Measurements from ENCODE around the gene CCBE1.

The CCBE1 gene

GRCh38 chr18:59565957-59566356 is 131.3 kb downstream of the CCBE1 start:
- H3K27me3 ChIP-seq (ENCODE audit: control insufficient read depth in 1 of 2, insufficient read depth in 1 of 2, low read length in 2 of 2): peaks cover 0 to 6% of the 10 kb centered on the region in 2 experiments
- H2AFZ ChIP-seq (ENCODE audit: low read depth, low read length): no peak overlapping the region
- H3K9ac ChIP-seq (ENCODE audit: low read length): no peak overlapping the region
- H2BK120ac ChIP-seq (ENCODE audit: low read depth, low read length): no peak overlapping the region
- no peak overlapping the region for H3K4me2 ChIP-seq (ENCODE audit: low read length, poor library complexity, severe bottlenecking)
- no peak overlapping the region for H3K27ac ChIP-seq (ENCODE audit: low read length, poor library complexity, severe bottlenecking)
- WGBS: 88% methylated on average over 2 of the region's 3 CpGs
- no peak overlapping the region for H3K4ac ChIP-seq (ENCODE audit: low read depth in 1 of 2, low read length in 2 of 2)
- H3K9me3 ChIP-seq (ENCODE audit: control insufficient read depth, low read length): no peaks in the 10 kb centered on the region
- no peak overlapping the region for H2BK5ac ChIP-seq (ENCODE audit: low read depth, low read length, poor library complexity, severe bottlenecking)
- no peak overlapping the region for H2BK15ac ChIP-seq (ENCODE audit: low read depth, poor library complexity, severe bottlenecking)
- no peak for DNase-seq
- H3K14ac ChIP-seq (ENCODE audit: low read length in 2 of 2): no peak overlapping the region
- no peak overlapping the region for H4K8ac ChIP-seq (ENCODE audit: low read length)
- no peak overlapping the region for H3K23ac ChIP-seq (ENCODE audit: low read length in 2 of 2)
- H3K79me1 ChIP-seq (replicated peaks; ENCODE audit: low read length, poor library complexity, severe bottlenecking): no peaks in the 10 kb centered on the region
- peak overlapping the region in 1 of 2 experiments; percentile 7 for H3K4me3 ChIP-seq (ENCODE audit: insufficient read depth in 1 of 2, low read depth in 1 of 2, low read length in 2 of 2)
- no peaks in the 10 kb centered on the region for H3K4me1 ChIP-seq (ENCODE audit: control insufficient read depth, insufficient read depth, low read depth, low read length)
- H2AK5ac ChIP-seq (ENCODE audit: low read length, severe bottlenecking): no peak overlapping the region
- no peak overlapping the region for H4K91ac ChIP-seq (ENCODE audit: low read length)
- H3K18ac ChIP-seq (ENCODE audit: low read depth in 1 of 2, low read length in 2 of 2): no peak overlapping the region
- no peak overlapping the region for H2BK12ac ChIP-seq (ENCODE audit: low read length in 2 of 2)
- H3K36me3 ChIP-seq (ENCODE audit: control insufficient read depth in 1 of 2, insufficient read depth in 2 of 2, low read depth in 1 of 2, low read length in 2 of 2): no peaks in the 10 kb centered on the region

DNA sequence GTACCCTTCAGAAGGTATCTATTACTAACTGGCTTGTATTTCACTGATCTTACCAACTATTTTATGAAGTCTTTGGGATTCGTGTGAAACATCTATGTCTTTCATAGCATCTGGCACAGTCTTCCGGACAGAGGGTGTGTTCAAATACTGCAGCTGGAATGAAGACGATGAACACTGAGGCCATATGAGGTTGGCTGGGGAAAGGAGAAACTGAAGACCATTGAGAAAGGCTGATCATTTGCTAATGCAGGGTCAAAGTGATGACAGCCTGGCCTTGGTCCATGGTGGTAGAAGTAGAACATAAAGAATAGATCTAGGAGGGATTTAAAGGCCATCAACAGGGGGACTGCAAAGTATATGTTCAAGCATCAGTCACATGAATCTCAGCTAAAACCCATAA is 132.7 kb downstream of the CCBE1 start:
- H3K36me3 ChIP-seq (ENCODE audit: control insufficient read depth in 1 of 2, insufficient read depth in 2 of 2, low read depth in 1 of 2, low read length in 2 of 2): no peaks in the 10 kb centered on the region
- no peak overlapping the region for H2AK5ac ChIP-seq (ENCODE audit: low read length, severe bottlenecking)
- no peak overlapping the region for H4K91ac ChIP-seq (ENCODE audit: low read length)
- H3K4me1 ChIP-seq (ENCODE audit: control insufficient read depth, insufficient read depth, low read depth, low read length): no peaks in the 10 kb centered on the region
- H3K4me3 ChIP-seq (ENCODE audit: insufficient read depth in 1 of 2, low read depth in 1 of 2, low read length in 2 of 2): no peak overlapping the region
- no peak overlapping the region for H4K8ac ChIP-seq (ENCODE audit: low read length)
- 83% methylated on average over 3 of the region's 3 CpGs for WGBS
- no peak overlapping the region for H2BK5ac ChIP-seq (ENCODE audit: low read depth, low read length, poor library complexity, severe bottlenecking)
- H2BK12ac ChIP-seq (ENCODE audit: low read length in 2 of 2): no peak overlapping the region
- H3K27me3 ChIP-seq (ENCODE audit: control insufficient read depth in 1 of 2, insufficient read depth in 1 of 2, low read length in 2 of 2): no peaks in the 10 kb centered on the region
- no peak overlapping the region for H3K14ac ChIP-seq (ENCODE audit: low read length in 2 of 2)
- H3K9me3 ChIP-seq (ENCODE audit: control insufficient read depth, low read length): no peaks in the 10 kb centered on the region
- no peaks in the 10 kb centered on the region for H3K79me1 ChIP-seq (replicated peaks; ENCODE audit: low read length, poor library complexity, severe bottlenecking)
- no peak for DNase-seq
- no peak overlapping the region for H3K18ac ChIP-seq (ENCODE audit: low read depth in 1 of 2, low read length in 2 of 2)
- H3K27ac ChIP-seq (ENCODE audit: low read length, poor library complexity, severe bottlenecking): no peak overlapping the region
- H3K4ac ChIP-seq (ENCODE audit: low read depth in 1 of 2, low read length in 2 of 2): no peak overlapping the region
- no peak overlapping the region for H2BK15ac ChIP-seq (ENCODE audit: low read depth, poor library complexity, severe bottlenecking)
- H3K23ac ChIP-seq (ENCODE audit: low read length in 2 of 2): no peak overlapping the region
- H3K4me2 ChIP-seq (ENCODE audit: low read length, poor library complexity, severe bottlenecking): no peak overlapping the region
- H3K9ac ChIP-seq (ENCODE audit: low read length): no peak overlapping the region
- H2BK120ac ChIP-seq (ENCODE audit: low read depth, low read length): no peak overlapping the region
- H2AFZ ChIP-seq (ENCODE audit: low read depth, low read length): no peak overlapping the region

DNA sequence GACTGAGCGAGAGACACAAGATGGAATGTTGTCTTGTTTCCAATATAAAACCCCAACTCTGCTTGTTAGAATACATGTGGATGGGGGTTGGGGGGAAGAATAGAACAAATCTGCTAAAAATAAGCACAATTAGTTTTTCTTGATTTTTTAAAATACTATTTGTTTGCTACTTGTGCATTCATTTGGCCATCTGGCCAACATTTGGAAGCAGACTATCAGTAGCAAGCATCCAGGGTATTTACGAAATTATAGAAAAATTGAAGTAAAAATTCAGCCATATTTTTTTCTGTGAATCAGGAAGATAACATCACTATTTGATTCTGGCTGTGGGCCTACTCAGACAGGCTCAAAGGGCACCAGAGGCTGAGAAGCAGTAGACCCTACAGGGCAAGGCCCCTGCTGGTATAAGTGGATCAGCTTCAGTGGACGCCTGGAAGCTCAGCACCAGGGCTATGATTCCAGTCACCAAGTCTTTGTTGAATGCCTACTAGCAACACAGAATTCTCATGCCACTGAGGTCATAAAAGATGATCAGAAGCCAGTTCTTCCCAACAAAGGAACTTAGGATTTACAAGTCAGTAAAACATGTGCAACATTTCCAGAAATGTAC is 133.9 kb downstream of the CCBE1 start:
- Histone ChIP-seq H3K9me3 (ENCODE audit: control insufficient read depth, low read length) (no peaks in the 10 kb centered on the region), H3K4ac (ENCODE audit: low read depth in 1 of 2, low read length in 2 of 2) (no peak overlapping the region), H3K27me3 (ENCODE audit: control insufficient read depth in 1 of 2, insufficient read depth in 1 of 2, low read length in 2 of 2) (no peaks in the 10 kb centered on the region), H3K14ac (ENCODE audit: low read length in 2 of 2) (no peak overlapping the region), H4K8ac (ENCODE audit: low read length) (no peak overlapping the region), H3K79me1 (replicated peaks; ENCODE audit: low read length, poor library complexity, severe bottlenecking) (no peaks in the 10 kb centered on the region), H4K91ac (ENCODE audit: low read length) (no peak overlapping the region), H3K18ac (ENCODE audit: low read depth in 1 of 2, low read length in 2 of 2) (no peak overlapping the region), H3K9ac (ENCODE audit: low read length) (no peak overlapping the region), H3K36me3 (ENCODE audit: control insufficient read depth in 1 of 2, insufficient read depth in 2 of 2, low read depth in 1 of 2, low read length in 2 of 2) (no peaks in the 10 kb centered on the region), H3K27ac (ENCODE audit: low read length, poor library complexity, severe bottlenecking) (no peak overlapping the region), H2AK5ac (ENCODE audit: low read length, severe bottlenecking) (no peak overlapping the region), H2AFZ (ENCODE audit: low read depth, low read length) (no peak overlapping the region), H2BK5ac (ENCODE audit: low read depth, low read length, poor library complexity, severe bottlenecking) (no peak overlapping the region), H2BK12ac (ENCODE audit: low read length in 2 of 2) (no peak overlapping the region), H3K23ac (ENCODE audit: low read length in 2 of 2) (no peak overlapping the region), H3K4me1 (ENCODE audit: control insufficient read depth, insufficient read depth, low read depth, low read length) (no peaks in the 10 kb centered on the region), H3K4me3 (ENCODE audit: insufficient read depth in 1 of 2, low read depth in 1 of 2, low read length in 2 of 2) (no peak overlapping the region), H3K4me2 (ENCODE audit: low read length, poor library complexity, severe bottlenecking) (no peak overlapping the region), H2BK15ac (ENCODE audit: low read depth, poor library complexity, severe bottlenecking) (no peak overlapping the region), H2BK120ac (ENCODE audit: low read depth, low read length) (no peak overlapping the region)
- DNase-seq: no peak
- 93% methylated on average over 2 of the region's 3 CpGs for WGBS

DNA sequence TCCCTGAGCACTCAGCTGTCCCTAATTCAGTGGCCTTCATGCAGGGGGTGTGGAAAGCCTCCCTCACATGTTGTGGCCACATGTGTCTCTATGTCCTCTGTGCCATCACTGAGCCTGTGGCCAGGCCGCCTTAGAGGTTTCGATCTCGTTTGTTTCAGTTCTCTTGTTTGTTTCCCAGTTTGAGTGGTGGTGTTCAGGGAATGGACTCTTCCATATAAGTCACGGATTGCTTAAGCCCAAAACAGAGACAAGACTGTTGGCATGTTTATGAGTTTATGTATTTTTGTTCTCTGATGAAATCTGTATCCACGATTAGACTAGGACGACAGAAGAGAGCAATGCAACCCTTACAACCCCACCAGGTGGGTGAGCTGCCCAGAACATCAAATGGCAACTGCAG is 134.5 kb downstream of the CCBE1 start:
- Histone ChIP-seq H3K36me3 (ENCODE audit: control insufficient read depth in 1 of 2, insufficient read depth in 2 of 2, low read depth in 1 of 2, low read length in 2 of 2) (no peaks in the 10 kb centered on the region), H3K4me2 (ENCODE audit: low read length, poor library complexity, severe bottlenecking) (no peak overlapping the region), H2BK5ac (ENCODE audit: low read depth, low read length, poor library complexity, severe bottlenecking) (no peak overlapping the region), H2BK120ac (ENCODE audit: low read depth, low read length) (no peak overlapping the region), H3K9me3 (ENCODE audit: control insufficient read depth, low read length) (no peaks in the 10 kb centered on the region), H3K9ac (ENCODE audit: low read length) (no peak overlapping the region), H3K4me1 (ENCODE audit: control insufficient read depth, insufficient read depth, low read depth, low read length) (no peaks in the 10 kb centered on the region), H4K91ac (ENCODE audit: low read length) (no peak overlapping the region), H3K27me3 (ENCODE audit: control insufficient read depth in 1 of 2, insufficient read depth in 1 of 2, low read length in 2 of 2) (no peaks in the 10 kb centered on the region), H3K23ac (ENCODE audit: low read length in 2 of 2) (no peak overlapping the region), H3K14ac (ENCODE audit: low read length in 2 of 2) (no peak overlapping the region), H3K4me3 (ENCODE audit: insufficient read depth in 1 of 2, low read depth in 1 of 2, low read length in 2 of 2) (no peak overlapping the region), H3K27ac (ENCODE audit: low read length, poor library complexity, severe bottlenecking) (no peak overlapping the region), H3K4ac (ENCODE audit: low read depth in 1 of 2, low read length in 2 of 2) (no peak overlapping the region), H2AK5ac (ENCODE audit: low read length, severe bottlenecking) (no peak overlapping the region), H2BK12ac (ENCODE audit: low read length in 2 of 2) (no peak overlapping the region), H2AFZ (ENCODE audit: low read depth, low read length) (no peak overlapping the region), H3K79me1 (replicated peaks; ENCODE audit: low read length, poor library complexity, severe bottlenecking) (no peaks in the 10 kb centered on the region), H3K18ac (ENCODE audit: low read depth in 1 of 2, low read length in 2 of 2) (no peak overlapping the region), H2BK15ac (ENCODE audit: low read depth, poor library complexity, severe bottlenecking) (no peak overlapping the region), H4K8ac (ENCODE audit: low read length) (no peak overlapping the region)
- WGBS: 77% methylated on average over 6 of the region's 6 CpGs
- DNase-seq: no peak

Data from mesenchymal stem cell (in vitro differentiated cells and primary cell).